Cardiac muscle cell (in vitro differentiated cells and primary cell): ENCODE results near the gene SOX12. TPM values are rescaled to one million over a fixed set of nuclear protein-coding genes. Genes with fewer than 3 reads are reported as not detected.
"Not testable (repeated sequence)": the region's sequence is repeated elsewhere in the genome, so short reads cannot be mapped to it uniquely, and the experiment has no call there.

Source experiments
- DNase-seq, 2 donors: peaks; one replicate each; pipeline versions ENCODE4 v3.0.0 to v3.0.0-alpha.2; 2010 to 2017; ENCODE audit warnings: low read depth in 1 of 2, low spot score in 1 of 2
- H3K27ac ChIP-seq: fragments of 200-600 bp; sonication (generic); 2 replicates; pipeline ENCODE4 v1.5.1; 2016
- H3K27me3 ChIP-seq: fragments of 200-600 bp; sonication (generic); 2 replicates; pipeline ENCODE4 v1.6.0; 2016; ENCODE audit warnings: control low read depth
- H3K36me3 ChIP-seq: fragments of 200-600 bp; sonication (generic); 2 replicates; pipeline ENCODE4 v1.5.1; 2016; ENCODE audit warnings: control low read depth
- H3K4me1 ChIP-seq: fragments of 200-600 bp; sonication (generic); 2 replicates; pipeline ENCODE4 v1.8.1; 2017; ENCODE audit warnings: low read depth, mild to moderate bottlenecking, mixed run types
- H3K4me3 ChIP-seq: fragments of 200-600 bp; sonication (generic); 2 replicates; pipeline ENCODE4 v1.5.1; 2016; ENCODE audit warnings: mild to moderate bottlenecking
- H3K9me3 ChIP-seq: fragments of 200-600 bp; sonication (generic); 2 replicates; pipeline ENCODE4 v1.5.1; 2017; ENCODE audit warnings: low read depth, mild to moderate bottlenecking, control low read depth
- polyA plus RNA-seq: library from polyadenylated mRNA; unstranded; fragments of >200 nt; fragmentation: Nextera tagmentation; extraction: Ambion mirVana; gene quantifications from 2 replicates; pipeline ENCODE4 v1.2.1, GENCODE V29; 2016
- total RNA-seq: library from RNA; depleted of rRNA; stranded (reverse); fragments of >200 nt; gene quantifications from 2 replicates; pipeline ENCODE4 v1.2.3, GENCODE V29; 2016
- TF ChIP-seq, protein P1 (sequence below): IDR thresholded peaks from 2 replicates; pipeline ENCODE4 v1.5.1; 2012; ENCODE audit warnings: low read depth, mild to moderate bottlenecking, low read length

SOX12 gene
- total and polyA plus RNA-seq, 2 experiments from 2014 or later: 41.9 to 79.8 TPM

GRCh38 chr20:328975-329695 is 3.8 kb downstream of the SOX12 start:
- peaks cover 19% of the 10 kb centered on the region for H3K4me1 ChIP-seq
- DNase-seq: no peak
- H3K27ac ChIP-seq: peak overlapping the region; percentile 63
- no peaks in the 10 kb centered on the region for H3K36me3 ChIP-seq
- no peaks in the 10 kb centered on the region for H3K9me3 ChIP-seq
- TF ChIP-seq, protein P1, sequence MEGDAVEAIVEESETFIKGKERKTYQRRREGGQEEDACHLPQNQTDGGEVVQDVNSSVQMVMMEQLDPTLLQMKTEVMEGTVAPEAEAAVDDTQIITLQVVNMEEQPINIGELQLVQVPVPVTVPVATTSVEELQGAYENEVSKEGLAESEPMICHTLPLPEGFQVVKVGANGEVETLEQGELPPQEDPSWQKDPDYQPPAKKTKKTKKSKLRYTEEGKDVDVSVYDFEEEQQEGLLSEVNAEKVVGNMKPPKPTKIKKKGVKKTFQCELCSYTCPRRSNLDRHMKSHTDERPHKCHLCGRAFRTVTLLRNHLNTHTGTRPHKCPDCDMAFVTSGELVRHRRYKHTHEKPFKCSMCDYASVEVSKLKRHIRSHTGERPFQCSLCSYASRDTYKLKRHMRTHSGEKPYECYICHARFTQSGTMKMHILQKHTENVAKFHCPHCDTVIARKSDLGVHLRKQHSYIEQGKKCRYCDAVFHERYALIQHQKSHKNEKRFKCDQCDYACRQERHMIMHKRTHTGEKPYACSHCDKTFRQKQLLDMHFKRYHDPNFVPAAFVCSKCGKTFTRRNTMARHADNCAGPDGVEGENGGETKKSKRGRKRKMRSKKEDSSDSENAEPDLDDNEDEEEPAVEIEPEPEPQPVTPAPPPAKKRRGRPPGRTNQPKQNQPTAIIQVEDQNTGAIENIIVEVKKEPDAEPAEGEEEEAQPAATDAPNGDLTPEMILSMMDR: no peak
- peak overlapping the region; percentile 98 for H3K4me3 ChIP-seq
- no peaks in the 10 kb centered on the region for H3K27me3 ChIP-seq

- Histone ChIP-seq H3K27ac (peak overlapping the region; percentile 63), H3K27me3 (no peaks in the 10 kb centered on the region), H3K9me3 (no peaks in the 10 kb centered on the region), H3K36me3 (no peaks in the 10 kb centered on the region), H3K4me1 (peaks cover 19% of the 10 kb centered on the region), H3K4me3 (no peak overlapping the region)
- TF ChIP-seq, protein P1: no peak
- no peak for DNase-seq
Measured at GRCh38 chr20:329851-330232, 4.5 kb downstream of the SOX12 start.

DNA sequence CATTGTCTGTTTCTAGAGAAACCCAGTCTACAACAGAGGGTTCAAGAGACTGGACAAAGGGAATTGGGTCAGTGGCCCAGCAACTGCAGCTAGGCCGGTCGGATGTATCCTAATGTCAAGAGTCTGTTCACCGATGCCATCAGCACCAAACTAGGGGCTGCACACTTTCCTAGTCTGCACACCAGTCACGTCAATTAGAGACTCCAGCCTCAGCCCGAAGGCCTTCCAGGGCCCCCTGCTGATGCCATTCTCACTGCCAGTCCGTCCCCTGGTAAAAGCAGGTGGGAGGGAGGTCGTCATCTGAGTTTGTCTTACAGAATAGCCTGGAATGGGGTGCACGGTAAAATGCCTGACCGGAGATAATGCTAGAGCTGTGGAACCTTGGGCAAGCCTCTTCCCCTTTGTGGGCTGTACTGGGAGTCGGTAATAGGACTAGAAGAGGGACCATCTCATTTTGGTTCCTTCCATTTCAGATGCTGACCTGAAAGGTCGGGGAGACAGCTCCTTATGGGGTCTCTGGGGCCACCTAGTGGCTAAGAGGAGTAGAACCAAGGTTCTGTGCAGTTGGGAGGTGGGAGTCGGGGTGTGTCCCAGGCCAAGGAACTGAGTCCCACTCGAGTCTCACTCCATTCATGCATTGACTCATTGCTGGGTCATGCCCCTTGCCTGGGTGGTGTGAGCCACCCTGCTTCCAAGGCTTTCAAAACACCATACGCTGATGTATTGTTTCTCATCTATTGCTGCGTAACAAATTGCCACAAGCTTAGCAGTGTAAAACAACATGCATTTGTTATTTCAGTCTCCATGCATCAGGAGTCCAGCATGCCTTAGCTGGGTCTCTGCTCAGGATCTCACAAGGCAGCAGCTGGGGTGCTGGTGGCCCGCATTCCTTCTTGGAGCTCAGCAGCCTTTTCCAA is 5.1 kb downstream of the SOX12 start:
- peak; percentile 78 to 82 for DNase-seq
- H3K27ac ChIP-seq: peak overlapping the region; percentile 63
- H3K27me3 ChIP-seq: no peaks in the 10 kb centered on the region
- H3K4me3 ChIP-seq: no peak overlapping the region
- H3K36me3 ChIP-seq: no peaks in the 10 kb centered on the region
- peaks cover 19% of the 10 kb centered on the region for H3K4me1 ChIP-seq
- TF ChIP-seq, protein P1: peak; percentile 86
- no peaks in the 10 kb centered on the region for H3K9me3 ChIP-seq

GRCh38 chr20:334578-334977 is 9.2 kb downstream of the SOX12 start:
- Histone ChIP-seq H3K9me3 (no peaks in the 10 kb centered on the region), H3K27me3 (no peaks in the 10 kb centered on the region), H3K36me3 (no peaks in the 10 kb centered on the region), H3K27ac (no peak overlapping the region), H3K4me3 (no peak overlapping the region), H3K4me1 (peaks cover 7% of the 10 kb centered on the region)
- no peak for DNase-seq
- TF ChIP-seq, protein P1: no peak

DNA sequence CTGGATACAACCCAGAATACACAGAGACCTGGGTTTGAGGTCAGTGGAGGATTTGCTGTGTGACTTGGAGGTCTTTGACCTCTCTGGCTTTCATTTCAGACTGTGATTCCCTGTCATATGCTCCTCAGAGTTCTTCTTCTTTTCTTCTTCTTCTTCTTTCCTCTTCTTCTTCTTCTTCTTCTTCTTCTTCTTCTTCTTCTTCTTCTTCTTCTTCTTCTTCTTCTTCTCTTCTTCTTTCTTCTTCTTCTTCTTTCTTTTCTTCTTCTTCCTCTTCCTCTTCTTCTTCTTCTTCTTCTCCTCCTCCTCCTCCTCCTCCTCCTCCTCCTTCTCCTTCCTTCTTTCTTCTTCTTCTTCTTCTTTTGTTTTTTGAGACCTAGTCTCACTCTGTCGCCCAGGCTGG is 10.7 kb downstream of the SOX12 start:
- not testable (repeated sequence) for H3K27ac ChIP-seq, DNase-seq, H3K9me3 ChIP-seq, H3K4me1 ChIP-seq, H3K4me3 ChIP-seq, H3K27me3 ChIP-seq, H3K36me3 ChIP-seq

- Histone ChIP-seq H3K27ac (no peak overlapping the region), H3K36me3 (no peaks in the 10 kb centered on the region), H3K27me3 (no peaks in the 10 kb centered on the region), H3K4me3 (no peak overlapping the region), H3K4me1 (peaks cover 3% of the 10 kb centered on the region), H3K9me3 (no peaks in the 10 kb centered on the region)
- peak in 1 of 2 donors; percentile 76 for DNase-seq
- TF ChIP-seq, protein P1: no peak
Measured at GRCh38 chr20:341682-342081, 16.3 kb downstream of the SOX12 start.
